KMS-11 (cell line): Measurements from ENCODE around the gene PATJ.

ENCODE experiments used
- H2AFZ ChIP-seq: fragments of 200-600 bp; sonication (generic); 2 replicates; pipeline ENCODE4 v1.6.1; 2016; ENCODE audit warnings: antibody characterized with exemption, mixed run types, low read depth
- H3K27ac ChIP-seq: fragments of 200-600 bp; sonication (generic); 2 replicates; pipeline ENCODE4 v1.6.1; 2016; ENCODE audit warnings: mild to moderate bottlenecking, mixed run types
- H3K27me3 ChIP-seq: fragments of 200-600 bp; sonication (generic); 2 replicates; pipeline ENCODE4 v1.6.1; 2017; ENCODE audit warnings: mild to moderate bottlenecking, low read depth, mixed run types, moderate library complexity; ENCODE audit not compliant: insufficient read depth
- H3K36me3 ChIP-seq: fragments of 200-600 bp; sonication (generic); 2 replicates; pipeline ENCODE4 v1.6.1; 2017; ENCODE audit warnings: mild to moderate bottlenecking, mixed run types; ENCODE audit not compliant: insufficient read depth
- H3K4me1 ChIP-seq: fragments of 200-600 bp; sonication (generic); 2 replicates; pipeline ENCODE4 v1.6.1; 2016; ENCODE audit warnings: mild to moderate bottlenecking, low read depth, mixed run types; ENCODE audit not compliant: poor library complexity, severe bottlenecking
- H3K4me2 ChIP-seq: fragments of 200-600 bp; sonication (generic); 2 replicates; pipeline ENCODE4 v1.7.0; 2016; ENCODE audit warnings: mild to moderate bottlenecking, mixed run types
- H3K4me3 ChIP-seq: fragments of 200-600 bp; sonication (generic); IDR thresholded peaks from 2 replicates; pipeline ENCODE4 v1.6.1; 2017; ENCODE audit warnings: low read depth, low read length, mixed read lengths; ENCODE audit not compliant: insufficient read depth
- H3K79me2 ChIP-seq: fragments of 200-600 bp; sonication (generic); 2 replicates; pipeline ENCODE4 v1.6.1; 2016; ENCODE audit warnings: low read depth, mixed run types; ENCODE audit not compliant: insufficient read depth
- H3K9ac ChIP-seq: fragments of 200-600 bp; sonication (generic); 2 replicates; pipeline ENCODE4 v1.6.1; 2016; ENCODE audit warnings: mild to moderate bottlenecking, mixed run types
- H4K20me1 ChIP-seq: fragments of 200-600 bp; sonication (generic); 2 replicates; pipeline ENCODE4 v1.6.1; 2016; ENCODE audit warnings: mild to moderate bottlenecking, mixed run types; ENCODE audit not compliant: insufficient read depth
- TF ChIP-seq, protein P1 (sequence below): fragments of 200-600 bp; sonication (generic); conservative IDR thresholded peaks from 2 replicates; pipeline ENCODE4 v1.6.1; 2017; ENCODE audit warnings: low read depth, mild to moderate bottlenecking, antibody characterized with exemption, low read length, moderate library complexity, mixed read lengths

PATJ gene

GRCh38 chr1:61904354-61904753, 162.1 kb downstream of the PATJ start:
- H2AFZ ChIP-seq, result no peak overlapping the region
- no peaks in the 10 kb centered on the region for H3K4me1 ChIP-seq
- no peaks in the 10 kb centered on the region for H4K20me1 ChIP-seq
- H3K79me2 ChIP-seq, result no peaks in the 10 kb centered on the region
- H3K4me2 ChIP-seq, result no peak overlapping the region
- H3K9ac ChIP-seq, result no peak overlapping the region
- H3K4me3 ChIP-seq, result no peak overlapping the region
- no peak overlapping the region for H3K27ac ChIP-seq
- H3K36me3 ChIP-seq, result no peaks in the 10 kb centered on the region
- H3K27me3 ChIP-seq, result no peaks in the 10 kb centered on the region
- TF ChIP-seq, protein P1, sequence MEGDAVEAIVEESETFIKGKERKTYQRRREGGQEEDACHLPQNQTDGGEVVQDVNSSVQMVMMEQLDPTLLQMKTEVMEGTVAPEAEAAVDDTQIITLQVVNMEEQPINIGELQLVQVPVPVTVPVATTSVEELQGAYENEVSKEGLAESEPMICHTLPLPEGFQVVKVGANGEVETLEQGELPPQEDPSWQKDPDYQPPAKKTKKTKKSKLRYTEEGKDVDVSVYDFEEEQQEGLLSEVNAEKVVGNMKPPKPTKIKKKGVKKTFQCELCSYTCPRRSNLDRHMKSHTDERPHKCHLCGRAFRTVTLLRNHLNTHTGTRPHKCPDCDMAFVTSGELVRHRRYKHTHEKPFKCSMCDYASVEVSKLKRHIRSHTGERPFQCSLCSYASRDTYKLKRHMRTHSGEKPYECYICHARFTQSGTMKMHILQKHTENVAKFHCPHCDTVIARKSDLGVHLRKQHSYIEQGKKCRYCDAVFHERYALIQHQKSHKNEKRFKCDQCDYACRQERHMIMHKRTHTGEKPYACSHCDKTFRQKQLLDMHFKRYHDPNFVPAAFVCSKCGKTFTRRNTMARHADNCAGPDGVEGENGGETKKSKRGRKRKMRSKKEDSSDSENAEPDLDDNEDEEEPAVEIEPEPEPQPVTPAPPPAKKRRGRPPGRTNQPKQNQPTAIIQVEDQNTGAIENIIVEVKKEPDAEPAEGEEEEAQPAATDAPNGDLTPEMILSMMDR, result no peak

DNA sequence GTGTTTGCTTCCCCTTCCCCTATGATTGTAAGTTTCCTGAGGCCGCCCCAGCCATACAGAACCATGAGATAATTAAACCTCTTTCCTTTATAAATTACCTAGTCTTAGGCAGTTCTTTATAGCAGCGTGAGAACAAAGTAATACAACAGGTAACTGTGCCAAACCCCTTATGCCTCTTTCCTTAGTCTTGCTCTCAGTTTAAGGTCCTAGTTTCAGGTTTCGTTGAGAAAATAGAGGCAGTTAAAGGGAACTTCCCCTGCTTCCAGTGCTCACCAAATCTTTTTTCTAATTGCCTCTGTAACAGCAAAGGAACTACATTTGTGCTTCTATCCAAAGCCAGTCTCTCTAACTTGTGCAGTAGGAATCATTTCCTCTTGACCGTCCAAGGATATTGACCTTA, 164.8 kb downstream of the PATJ start:
- TF ChIP-seq, protein P1, result no peak
- Histone ChIP-seq H3K27me3 (no peaks in the 10 kb centered on the region), H3K4me3 (no peak overlapping the region), H3K4me1 (no peaks in the 10 kb centered on the region), H4K20me1 (no peaks in the 10 kb centered on the region), H3K27ac (no peak overlapping the region), H2AFZ (no peak overlapping the region), H3K79me2 (no peaks in the 10 kb centered on the region), H3K9ac (no peak overlapping the region), H3K4me2 (no peak overlapping the region), H3K36me3 (no peaks in the 10 kb centered on the region)

GRCh38 chr1:61910035-61910434, 167.8 kb downstream of the PATJ start:
- H3K27ac ChIP-seq, result no peak overlapping the region
- no peaks in the 10 kb centered on the region for H3K79me2 ChIP-seq
- no peaks in the 10 kb centered on the region for H3K36me3 ChIP-seq
- no peaks in the 10 kb centered on the region for H3K4me1 ChIP-seq
- TF ChIP-seq, protein P1, result no peak
- no peaks in the 10 kb centered on the region for H4K20me1 ChIP-seq
- no peak overlapping the region for H3K4me3 ChIP-seq
- no peak overlapping the region for H3K9ac ChIP-seq
- H3K27me3 ChIP-seq, result no peaks in the 10 kb centered on the region
- H3K4me2 ChIP-seq, result no peak overlapping the region
- no peak overlapping the region for H2AFZ ChIP-seq

- no peaks in the 10 kb centered on the region for H3K4me1 ChIP-seq
- no peaks in the 10 kb centered on the region for H3K27me3 ChIP-seq
- no peak overlapping the region for H3K4me3 ChIP-seq
- no peaks in the 10 kb centered on the region for H3K36me3 ChIP-seq
- H4K20me1 ChIP-seq, result no peaks in the 10 kb centered on the region
- TF ChIP-seq, protein P1, result no peak
- H3K27ac ChIP-seq, result no peak overlapping the region
- H2AFZ ChIP-seq, result no peak overlapping the region
- H3K9ac ChIP-seq, result no peak overlapping the region
- no peak overlapping the region for H3K4me2 ChIP-seq
- no peaks in the 10 kb centered on the region for H3K79me2 ChIP-seq
Observed at GRCh38 chr1:61914823-61915482, 172.7 kb downstream of the PATJ start.
